Type B pancreatic cell (in vitro differentiated cells): ENCODE data around the gene ABAT. TPM values are rescaled to one million over a fixed set of nuclear protein-coding genes. Genes with fewer than 3 reads are reported as not detected.

ENCODE experiments used
- DNase-seq: peaks from one replicate; pipeline ENCODE4 v3.0.0; 2021; ENCODE audit warnings: mixed read lengths; ENCODE audit not compliant: unreplicated experiment; ENCODE audit errors: extremely low spot score
- H3K27ac Mint-ChIP-seq: 2 replicates; pipeline ENCODE4 v1.8.0; 2021; ENCODE audit warnings: mild to moderate bottlenecking, mixed read lengths
- H3K27me3 Mint-ChIP-seq: 2 replicates; pipeline ENCODE4 v1.8.0; 2021; ENCODE audit warnings: mixed read lengths
- H3K36me3 Mint-ChIP-seq: 2 replicates; pipeline ENCODE4 v1.8.0; 2021; ENCODE audit warnings: mixed read lengths
- H3K4me1 Mint-ChIP-seq: one replicate; pipeline ENCODE4 v1.8.0; 2021; ENCODE audit warnings: mixed read lengths; ENCODE audit not compliant: unreplicated experiment
- H3K4me3 Mint-ChIP-seq: 2 replicates; pipeline ENCODE4 v1.8.0; 2021; ENCODE audit warnings: mild to moderate bottlenecking, mixed read lengths
- H3K9me3 Mint-ChIP-seq: 2 replicates; pipeline ENCODE4 v1.8.0; 2021; ENCODE audit warnings: mixed read lengths
- total RNA-seq: library from RNA; stranded (reverse); gene quantifications from 2 replicates; pipeline ENCODE4 v1.2.1, GENCODE V29; 2021; ENCODE audit warnings: low replicate concordance
- TF ChIP-seq, protein P1 (sequence below): fragments of 200-600 bp; sonication (generic); conservative IDR thresholded peaks from 2 replicates; pipeline ENCODE4 v1.5.0; 2021; ENCODE audit warnings: antibody characterized with exemption, mild to moderate bottlenecking

The ABAT gene
- total RNA-seq, 1 donor from 2014 or later = 32.1 TPM

GRCh38 chr16:8663192-8664089 is 11.0 kb upstream of the ABAT start:
- H3K4me1 Mint-ChIP-seq = peaks cover 7% of the 10 kb centered on the region
- H3K36me3 Mint-ChIP-seq = no peaks in the 10 kb centered on the region
- DNase-seq = no peak
- H3K27me3 Mint-ChIP-seq = no peaks in the 10 kb centered on the region
- H3K27ac Mint-ChIP-seq = no peak overlapping the region
- H3K9me3 Mint-ChIP-seq = no peaks in the 10 kb centered on the region
- TF ChIP-seq, protein P1, sequence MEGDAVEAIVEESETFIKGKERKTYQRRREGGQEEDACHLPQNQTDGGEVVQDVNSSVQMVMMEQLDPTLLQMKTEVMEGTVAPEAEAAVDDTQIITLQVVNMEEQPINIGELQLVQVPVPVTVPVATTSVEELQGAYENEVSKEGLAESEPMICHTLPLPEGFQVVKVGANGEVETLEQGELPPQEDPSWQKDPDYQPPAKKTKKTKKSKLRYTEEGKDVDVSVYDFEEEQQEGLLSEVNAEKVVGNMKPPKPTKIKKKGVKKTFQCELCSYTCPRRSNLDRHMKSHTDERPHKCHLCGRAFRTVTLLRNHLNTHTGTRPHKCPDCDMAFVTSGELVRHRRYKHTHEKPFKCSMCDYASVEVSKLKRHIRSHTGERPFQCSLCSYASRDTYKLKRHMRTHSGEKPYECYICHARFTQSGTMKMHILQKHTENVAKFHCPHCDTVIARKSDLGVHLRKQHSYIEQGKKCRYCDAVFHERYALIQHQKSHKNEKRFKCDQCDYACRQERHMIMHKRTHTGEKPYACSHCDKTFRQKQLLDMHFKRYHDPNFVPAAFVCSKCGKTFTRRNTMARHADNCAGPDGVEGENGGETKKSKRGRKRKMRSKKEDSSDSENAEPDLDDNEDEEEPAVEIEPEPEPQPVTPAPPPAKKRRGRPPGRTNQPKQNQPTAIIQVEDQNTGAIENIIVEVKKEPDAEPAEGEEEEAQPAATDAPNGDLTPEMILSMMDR = no peak
- H3K4me3 Mint-ChIP-seq = no peak overlapping the region

- DNase-seq = no peak
- H3K27me3 Mint-ChIP-seq = no peaks in the 10 kb centered on the region
- H3K27ac Mint-ChIP-seq = no peak overlapping the region
- H3K4me3 Mint-ChIP-seq = no peak overlapping the region
- H3K9me3 Mint-ChIP-seq = no peaks in the 10 kb centered on the region
- H3K4me1 Mint-ChIP-seq = peaks cover 7% of the 10 kb centered on the region
- TF ChIP-seq, protein P1 = no peak
- H3K36me3 Mint-ChIP-seq = no peaks in the 10 kb centered on the region
Measured at GRCh38 chr16:8665529-8665928, 8.9 kb upstream of the ABAT start.

DNA sequence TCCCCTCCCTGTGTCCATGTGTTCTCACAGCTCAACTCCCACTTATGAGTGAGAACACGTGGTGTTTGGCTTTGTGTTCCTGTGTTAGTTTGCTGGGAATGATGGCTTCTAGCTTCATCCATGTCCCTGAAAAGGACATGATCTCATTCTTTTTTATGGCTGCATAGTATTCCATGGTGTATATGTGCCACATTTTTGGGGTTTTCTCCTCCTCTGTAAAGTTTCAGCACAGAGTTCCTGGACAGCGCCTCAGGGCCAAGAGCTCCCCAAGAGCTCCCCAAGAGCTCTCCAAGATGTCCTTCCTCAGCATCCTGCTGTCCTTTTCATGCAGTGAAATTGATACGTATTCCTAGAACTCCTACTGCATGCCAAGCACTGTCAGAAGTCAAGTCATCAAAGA is 6.9 kb upstream of the ABAT start:
- Mint-ChIP-seq H3K4me1 (peaks cover 3% of the 10 kb centered on the region), H3K27me3 (no peaks in the 10 kb centered on the region), H3K9me3 (no peaks in the 10 kb centered on the region), H3K36me3 (no peaks in the 10 kb centered on the region), H3K27ac (no peak overlapping the region), H3K4me3 (no peak overlapping the region)
- TF ChIP-seq, protein P1 = no peak
- no peak for DNase-seq

DNA sequence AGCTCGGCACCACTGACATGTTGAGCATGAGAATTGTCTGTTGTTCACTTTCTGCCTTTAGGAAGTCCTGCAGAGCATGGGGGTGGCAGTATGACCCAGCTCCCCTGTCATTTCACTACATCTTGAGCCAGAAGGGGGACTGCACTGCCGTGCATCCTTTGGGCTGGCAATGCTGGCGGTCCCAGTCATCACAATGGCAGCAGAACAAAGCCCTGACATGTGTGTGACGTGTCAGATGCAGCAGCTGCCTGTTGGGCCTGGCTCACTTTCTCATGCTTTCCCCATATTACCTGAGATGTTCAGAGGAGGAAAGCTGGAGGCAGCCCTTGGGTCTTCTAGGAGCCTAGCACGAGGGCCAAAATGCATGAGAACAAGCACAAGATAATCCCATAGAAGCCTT is 6.3 kb upstream of the ABAT start:
- no peak for DNase-seq
- H3K27ac Mint-ChIP-seq = no peak overlapping the region
- no peaks in the 10 kb centered on the region for H3K27me3 Mint-ChIP-seq
- peaks cover 2% of the 10 kb centered on the region for H3K4me1 Mint-ChIP-seq
- no peak overlapping the region for H3K4me3 Mint-ChIP-seq
- H3K36me3 Mint-ChIP-seq = no peaks in the 10 kb centered on the region
- TF ChIP-seq, protein P1 = no peak
- H3K9me3 Mint-ChIP-seq = no peaks in the 10 kb centered on the region

GRCh38 chr16:8669481-8669880 is 4.9 kb upstream of the ABAT start:
- no peaks in the 10 kb centered on the region for H3K27me3 Mint-ChIP-seq
- DNase-seq = no peak
- H3K36me3 Mint-ChIP-seq = no peaks in the 10 kb centered on the region
- H3K9me3 Mint-ChIP-seq = no peaks in the 10 kb centered on the region
- H3K27ac Mint-ChIP-seq = no peak overlapping the region
- no peak overlapping the region for H3K4me3 Mint-ChIP-seq
- TF ChIP-seq, protein P1 = no peak
- peaks cover 5% of the 10 kb centered on the region for H3K4me1 Mint-ChIP-seq
